Spinal cord (tissue), 10 donors: Measurements from ENCODE around the gene NEK9. TPM values are rescaled to one million over a fixed set of nuclear protein-coding genes. Genes with fewer than 3 reads are reported as not detected.
A peak's percentile ranks its signal among the peaks of the same experiment; 100 is the strongest.
"Not testable (repeated sequence)": the region's sequence is repeated elsewhere in the genome, so short reads cannot be mapped to it uniquely, and the experiment has no call there.

ENCODE experiments used
- DNase-seq, 6 donors: peaks; one replicate each; pipeline versions ENCODE4 v3.0.0 to v3.0.0-alpha.2; 2013 to 2015; ENCODE audit warnings: low spot score in 6 of 6, low read depth in 4 of 6
- H3K27ac ChIP-seq: one replicate; pipeline ENCODE4 v1.5.1; 2013; ENCODE audit warnings: low read depth, low read length, control low read depth
- H3K27me3 ChIP-seq: one replicate; pipeline ENCODE4 v1.6.1; 2013; ENCODE audit warnings: low read length; ENCODE audit not compliant: control insufficient read depth, insufficient read depth
- H3K36me3 ChIP-seq: one replicate; pipeline ENCODE4 v1.6.1; 2013; ENCODE audit warnings: low read length; ENCODE audit not compliant: control insufficient read depth, insufficient read depth
- H3K4me1 ChIP-seq: one replicate; pipeline ENCODE4 v1.6.1; 2013; ENCODE audit warnings: low read length; ENCODE audit not compliant: control insufficient read depth, insufficient read depth
- H3K4me3 ChIP-seq: one replicate; pipeline ENCODE4 v1.5.1; 2013; ENCODE audit warnings: low read depth, low read length, control low read depth
- H3K9me3 ChIP-seq: one replicate; pipeline ENCODE4 v1.6.1; 2013; ENCODE audit warnings: low read length; ENCODE audit not compliant: control insufficient read depth, insufficient read depth
- WGBS: methylation state at CpG from one replicate; pipeline ENCODE4 v1.1.5; 2013; ENCODE audit warnings: missing lambda C conversion rate; ENCODE audit not compliant: insufficient coverage; 5-methylcytosine and 5-hydroxymethylcytosine counted together
- polyA plus RNA-seq, 2 donors: library from polyadenylated mRNA; unstranded; fragments of 120-200 nt; gene quantifications; one replicate each; pipeline ENCODE4 v1.2.1, GENCODE V29; 2013; ENCODE audit not compliant: insufficient read length in 2 of 2
- total RNA-seq, 2 donors: library from RNA; depleted of rRNA in 1 of 2; stranded (reverse); fragments of 120-200 nt in 1 of 2; fragments of >200 nt in 1 of 2; gene quantifications; one replicate each; pipeline versions ENCODE4 v1.2.3 to v1.2.4, GENCODE V29; 2013 to 2014
- donor health status: healthy.

The NEK9 gene
- total and polyA plus RNA-seq, 4 donors: 42.9 to 89.9 (median 54.6) TPM

- no peaks in the 10 kb centered on the region for H3K4me1 ChIP-seq
- H3K27me3 ChIP-seq: no peaks in the 10 kb centered on the region
- no peak overlapping the region for H3K27ac ChIP-seq
- H3K9me3 ChIP-seq: no peaks in the 10 kb centered on the region
- no peak overlapping the region for H3K4me3 ChIP-seq
- no CpG with 5 or more reads among the region's 6 CpGs for WGBS
- peaks cover 10% of the 10 kb centered on the region for H3K36me3 ChIP-seq
- DNase-seq: no peak
These were observed 7.8 kb upstream of the NEK9 start for GRCh38 chr14:75134644-75135043.

- no CpG with 5 or more reads among the region's 2 CpGs for WGBS
- DNase-seq: no peak
- Histone ChIP-seq H3K27me3 (no peaks in the 10 kb centered on the region), H3K4me3 (no peak overlapping the region), H3K36me3 (peaks cover 10% of the 10 kb centered on the region), H3K27ac (no peak overlapping the region), H3K9me3 (no peaks in the 10 kb centered on the region), H3K4me1 (peaks cover under 1% of the 10 kb centered on the region)
These were observed 6.7 kb upstream of the NEK9 start for GRCh38 chr14:75133597-75133996.

- no peaks in the 10 kb centered on the region for H3K9me3 ChIP-seq
- no CpG with 5 or more reads among the region's 4 CpGs for WGBS
These were observed 5.7 kb upstream of the NEK9 start for GRCh38 chr14:75132382-75133086.

GRCh38 chr14:75128596-75128990, 1.7 kb upstream of the NEK9 start:
- Histone ChIP-seq H3K4me3 (no peak overlapping the region), H3K4me1 (peaks cover 13% of the 10 kb centered on the region), H3K27ac (no peak overlapping the region), H3K36me3 (peaks cover 9% of the 10 kb centered on the region), H3K27me3 (no peaks in the 10 kb centered on the region), H3K9me3 (no peaks in the 10 kb centered on the region)
- DNase-seq: no peak
- 97% methylated on average over 3 of the region's 5 CpGs for WGBS

More at GRCh38 chr14:75132382-75133086, 5.7 kb upstream of the NEK9 start:
- Histone ChIP-seq H3K36me3 (peaks cover 14% of the 10 kb centered on the region), H3K4me3 (no peak overlapping the region), H3K27me3 (no peaks in the 10 kb centered on the region), H3K4me1 (peaks cover 7% of the 10 kb centered on the region), H3K27ac (no peak overlapping the region)
- peak; percentile 62 to 95 (median 74) for DNase-seq

GRCh38 chr14:75127903-75128595, 1.2 kb upstream of the NEK9 start:
- Histone ChIP-seq H3K27me3 (no peaks in the 10 kb centered on the region), H3K9me3 (no peaks in the 10 kb centered on the region), H3K36me3 (peaks cover 9% of the 10 kb centered on the region), H3K27ac (no peak overlapping the region), H3K4me3 (peak overlapping the region; percentile 86), H3K4me1 (peaks cover 13% of the 10 kb centered on the region)
- no peak for DNase-seq
- 97% methylated on average over 6 of the region's 10 CpGs for WGBS

GRCh38 chr14:75127474-75127820, 599 bp upstream of the NEK9 start:
- WGBS: 66% methylated on average over 7 of the region's 16 CpGs
- Histone ChIP-seq H3K4me1 (peaks cover 13% of the 10 kb centered on the region), H3K4me3 (peak overlapping the region; percentile 86), H3K27ac (peak overlapping the region; percentile 93), H3K36me3 (peaks cover 11% of the 10 kb centered on the region)
- DNase-seq, H3K9me3 ChIP-seq, H3K27me3 ChIP-seq: not testable (repeated sequence)

- H3K27ac ChIP-seq: no peak overlapping the region
- H3K27me3 ChIP-seq: no peaks in the 10 kb centered on the region
- H3K4me1 ChIP-seq: peaks cover 13% of the 10 kb centered on the region
- no peak for DNase-seq
- H3K9me3 ChIP-seq: no peaks in the 10 kb centered on the region
- H3K36me3 ChIP-seq: peaks cover 15% of the 10 kb centered on the region
- WGBS: 0% methylated on average over 1 of the region's 6 CpGs
- H3K4me3 ChIP-seq: peak overlapping the region; percentile 86
These were observed 715 bp downstream of the NEK9 start for GRCh38 chr14:75126121-75126544.

- peaks cover 13% of the 10 kb centered on the region for H3K4me1 ChIP-seq
- no peak overlapping the region for H3K27ac ChIP-seq
- peak overlapping the region; percentile 86 for H3K4me3 ChIP-seq
- DNase-seq: no peak
- WGBS: no CpG with 5 or more reads among the region's 5 CpGs
- no peaks in the 10 kb centered on the region for H3K27me3 ChIP-seq
- no peaks in the 10 kb centered on the region for H3K9me3 ChIP-seq
- H3K36me3 ChIP-seq: peaks cover 15% of the 10 kb centered on the region
These were observed 1.2 kb downstream of the NEK9 start for GRCh38 chr14:75125617-75126016.

- WGBS: 90% methylated on average over 2 of the region's 7 CpGs
- Histone ChIP-seq H3K4me1 (peaks cover 13% of the 10 kb centered on the region), H3K36me3 (peaks cover 10% of the 10 kb centered on the region), H3K9me3 (no peaks in the 10 kb centered on the region), H3K27me3 (no peaks in the 10 kb centered on the region), H3K4me3 (no peak overlapping the region), H3K27ac (no peak overlapping the region)
- no peak for DNase-seq
These were observed 2.9 kb downstream of the NEK9 start for GRCh38 chr14:75123991-75124390.

- Histone ChIP-seq H3K4me1 (no peaks in the 10 kb centered on the region), H3K27ac (no peak overlapping the region), H3K27me3 (no peaks in the 10 kb centered on the region), H3K9me3 (no peaks in the 10 kb centered on the region), H3K4me3 (no peak overlapping the region), H3K36me3 (peaks cover 9% of the 10 kb centered on the region)
- 99% methylated on average over 5 of the region's 7 CpGs for WGBS
- DNase-seq: no peak
These were observed 5.3 kb downstream of the NEK9 start for GRCh38 chr14:75121552-75121951.
